Measurements from ENCODE around the gene PRKAG2.

The PRKAG2 gene

GRCh38 chr7:151630358-151630757, 246.6 kb downstream of the PRKAG2 start:
- DNase-seq: no peak

- DNase-seq: no peak
Measured at GRCh38 chr7:151629713-151630272, 247.1 kb downstream of the PRKAG2 start.

- no peak for DNase-seq
Measured at GRCh38 chr7:151628846-151629604, 247.9 kb downstream of the PRKAG2 start.

DNA sequence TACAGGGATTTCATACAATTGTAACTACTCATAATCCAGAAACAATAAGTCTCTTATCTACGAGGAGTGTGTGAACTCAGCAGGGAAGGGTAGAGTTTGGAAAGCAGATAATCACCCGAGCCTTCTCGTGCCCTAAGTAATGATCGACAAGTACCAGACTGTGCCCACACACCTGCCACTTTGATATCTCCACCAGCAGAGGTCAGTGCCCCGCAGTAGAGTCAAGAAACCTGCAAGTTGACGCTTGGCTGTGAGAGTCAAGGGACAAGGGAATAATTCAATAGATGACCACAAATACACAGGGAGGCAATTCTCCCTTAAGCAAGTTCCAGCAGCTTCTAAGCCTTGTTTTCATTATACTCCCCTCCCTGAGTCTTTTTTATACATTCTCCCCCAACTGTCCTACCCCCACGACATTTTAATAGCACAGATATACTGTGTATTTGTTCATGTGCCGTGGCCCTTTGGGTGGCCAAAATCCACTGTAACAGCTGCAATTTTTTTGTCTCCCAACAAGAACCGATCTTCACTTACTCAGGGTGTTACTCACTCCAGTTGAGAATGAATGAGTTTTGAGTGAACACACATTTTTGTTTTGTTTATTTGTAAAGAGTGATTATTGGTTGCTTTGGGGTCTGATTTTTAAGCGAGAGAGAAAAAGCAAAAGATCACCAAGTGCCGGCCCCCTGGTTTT, 250.3 kb downstream of the PRKAG2 start:
- DNase-seq: peak; percentile 63

DNA sequence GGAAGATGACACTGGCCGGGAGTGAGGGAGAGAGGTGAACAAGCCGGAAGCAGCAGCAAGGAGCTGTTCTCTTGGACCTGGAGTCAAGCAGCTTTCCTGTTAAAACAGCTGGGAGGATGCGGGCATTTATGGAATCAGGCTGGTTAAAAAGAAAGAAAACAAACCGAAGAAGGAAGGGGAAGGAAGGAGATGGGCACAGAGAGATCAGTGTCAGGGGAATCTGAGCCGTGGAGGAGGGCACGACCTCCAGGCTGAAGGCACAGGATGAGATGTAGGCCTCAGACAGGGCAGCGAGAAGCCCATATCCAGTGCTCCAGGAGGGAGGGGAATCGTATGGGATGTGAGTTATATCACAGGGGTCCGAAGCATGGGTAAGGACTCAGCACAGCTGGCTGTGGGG, 251.3 kb downstream of the PRKAG2 start:
- DNase-seq: no peak

GRCh38 chr7:151624246-151624928, 252.5 kb downstream of the PRKAG2 start:
- no peak for DNase-seq

DNA sequence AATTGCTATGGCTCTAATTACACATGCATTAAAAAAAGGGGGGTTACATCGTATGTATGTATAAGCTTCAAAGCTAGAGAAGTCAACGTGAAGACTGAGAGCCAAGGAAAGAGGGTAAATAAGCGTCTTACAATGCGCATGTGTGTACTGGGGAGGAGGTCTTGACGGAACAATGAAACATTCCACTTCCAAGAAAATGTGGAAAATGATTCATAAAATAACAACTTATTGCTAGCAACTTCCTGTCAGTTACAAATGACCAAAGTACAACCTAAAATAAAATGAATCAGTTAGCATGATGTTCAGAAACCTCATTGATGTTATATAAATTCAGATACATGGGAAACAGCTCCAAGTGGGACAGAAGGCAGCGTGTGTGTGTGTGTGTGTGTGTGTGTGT, 253.1 kb downstream of the PRKAG2 start:
- no peak for DNase-seq

DNA sequence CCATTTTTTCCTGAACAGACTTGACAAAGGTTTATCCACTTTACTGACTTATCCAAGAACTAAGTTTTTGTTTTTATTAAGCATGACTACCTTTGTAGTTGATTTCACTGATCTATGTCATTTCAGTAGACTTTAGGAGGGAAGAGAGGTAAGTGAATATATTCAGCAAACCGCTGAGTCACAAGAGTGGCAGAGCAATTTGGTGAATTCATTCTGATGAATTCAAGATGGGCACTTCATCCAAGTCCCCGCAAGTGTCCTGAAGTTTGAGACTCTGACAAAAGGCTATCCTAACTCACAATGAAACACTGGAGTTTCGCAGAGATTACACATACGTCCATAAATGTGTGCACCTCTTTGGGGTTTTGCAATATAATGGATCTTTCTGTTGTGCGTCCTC, 255.0 kb downstream of the PRKAG2 start:
- DNase-seq: no peak

DNA sequence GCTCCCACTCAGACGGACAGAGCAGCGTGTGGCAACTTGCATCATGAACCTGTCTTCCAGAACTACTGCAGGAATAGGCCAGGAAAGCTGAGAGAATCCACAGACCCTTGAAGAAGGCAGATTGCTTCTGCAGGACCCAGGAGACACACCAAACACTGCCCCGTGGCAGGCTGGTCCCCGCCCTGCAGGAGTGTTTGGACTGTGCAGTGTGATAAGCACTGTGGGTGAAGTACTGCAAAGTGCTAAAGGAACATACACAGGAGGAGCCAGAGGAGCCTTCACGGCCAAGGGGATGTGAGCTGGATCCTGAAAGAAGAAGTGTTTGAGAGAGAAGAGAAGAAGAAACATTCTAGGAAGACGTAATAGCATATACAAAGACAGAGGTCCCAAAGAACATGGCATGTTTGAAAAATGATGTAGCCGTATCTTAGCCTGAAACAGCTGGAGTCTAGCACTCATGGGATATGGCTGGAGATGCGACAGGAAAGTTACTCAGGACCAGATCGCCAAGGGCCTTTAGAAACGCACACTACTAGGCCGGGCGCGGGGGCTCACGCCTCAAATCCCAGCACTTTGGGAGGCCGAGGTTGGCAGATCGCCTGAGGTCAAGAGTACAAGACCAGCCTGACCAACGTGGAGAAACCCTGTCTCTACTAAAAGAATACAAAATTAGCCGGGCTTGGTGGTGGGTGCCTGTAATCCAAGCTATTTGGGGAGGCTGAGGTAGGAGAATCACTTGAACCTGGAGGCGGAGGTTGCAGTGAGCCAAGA, 260.3 kb downstream of the PRKAG2 start:
- no peak for DNase-seq

DNA sequence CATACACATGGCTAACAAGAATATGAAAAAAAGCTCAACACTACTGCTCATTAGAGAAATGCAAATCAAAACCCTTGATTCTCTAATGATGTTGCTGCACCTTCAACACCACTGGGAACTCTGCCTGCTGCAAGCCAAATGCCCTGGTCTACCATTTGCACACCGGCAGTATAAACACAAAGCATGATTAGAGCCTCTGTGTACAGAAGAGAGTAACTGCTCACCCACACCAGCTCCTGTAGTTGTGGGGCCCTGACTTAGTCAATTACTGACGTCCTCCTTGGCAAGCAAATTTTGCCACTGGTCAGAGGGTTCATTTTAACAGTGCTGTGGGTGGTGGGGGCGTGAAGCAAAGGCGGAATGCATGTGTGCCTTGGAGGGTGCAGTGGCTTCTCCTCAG, 261.1 kb downstream of the PRKAG2 start:
- no peak for DNase-seq

- DNase-seq: no peak
Measured at GRCh38 chr7:151615058-151615457, 261.9 kb downstream of the PRKAG2 start.

GRCh38 chr7:151614019-151614418, 262.9 kb downstream of the PRKAG2 start:
- DNase-seq: no peak

DNA sequence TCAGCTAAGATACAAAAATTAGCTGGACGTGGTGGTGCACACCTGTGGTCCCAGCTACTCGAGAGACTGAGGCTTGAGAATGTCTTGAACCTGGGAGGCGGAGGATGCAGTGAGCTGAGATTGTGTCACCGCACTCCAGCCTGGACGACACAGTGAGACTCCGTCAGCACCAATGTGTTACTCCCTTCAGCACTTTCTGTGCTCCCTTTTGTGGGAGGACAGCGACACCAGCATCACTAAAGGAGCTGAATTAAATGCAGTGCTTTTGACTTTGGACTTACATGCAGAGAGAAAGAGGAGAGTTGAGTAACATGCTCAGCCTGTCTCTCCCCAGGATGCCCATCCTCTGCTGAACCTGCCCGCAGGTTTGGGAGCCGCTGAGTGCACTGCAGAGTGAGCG, 265.0 kb downstream of the PRKAG2 start:
- no peak for DNase-seq

GRCh38 chr7:151611041-151611440, 265.9 kb downstream of the PRKAG2 start:
- no peak for DNase-seq

DNA sequence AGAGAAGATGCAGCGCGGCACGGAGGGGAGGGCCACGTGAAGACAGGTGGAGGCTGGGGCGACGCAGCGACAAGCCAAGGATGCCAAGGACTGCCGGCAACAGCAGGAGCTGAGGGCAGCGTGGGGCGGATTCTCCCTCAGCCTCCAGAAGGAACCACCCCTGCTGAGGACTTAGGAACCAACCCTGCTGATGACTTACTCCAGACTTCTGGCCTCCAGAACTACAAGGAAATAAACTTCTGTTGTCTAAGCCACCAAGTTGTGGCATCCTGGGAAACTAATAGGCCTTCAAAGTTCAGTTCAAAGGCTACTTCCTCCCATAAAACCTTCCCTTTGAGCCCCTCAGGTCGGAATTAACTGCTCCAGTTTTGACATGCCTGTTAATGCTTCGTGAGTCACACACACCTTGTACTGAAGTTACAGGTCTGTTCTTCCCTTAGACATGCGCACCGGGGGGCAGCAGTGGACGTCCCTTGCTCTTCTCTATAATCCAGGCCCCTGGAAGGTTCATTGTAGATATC, 268.8 kb downstream of the PRKAG2 start:
- DNase-seq: peak; percentile 14

DNA sequence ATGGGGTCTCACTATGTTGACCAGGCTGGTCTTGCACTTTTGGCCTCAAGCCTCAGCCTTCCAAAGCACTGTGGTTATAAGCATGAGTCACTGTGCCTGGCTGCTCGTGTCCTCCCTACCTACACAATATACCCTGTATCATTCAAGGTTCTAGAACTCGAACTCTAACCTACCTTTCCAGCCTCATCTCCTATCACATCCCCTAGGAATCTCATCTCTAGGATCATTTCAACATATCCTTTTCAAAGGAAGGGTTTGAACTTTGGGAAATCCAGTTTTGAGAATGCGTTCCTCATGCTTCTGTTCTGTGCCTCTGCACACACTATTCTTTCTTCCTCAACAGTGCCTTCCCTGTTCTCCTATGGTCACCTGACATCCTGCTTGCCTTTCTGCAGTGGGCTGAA, 269.4 kb downstream of the PRKAG2 start:
- DNase-seq: no peak

DNA sequence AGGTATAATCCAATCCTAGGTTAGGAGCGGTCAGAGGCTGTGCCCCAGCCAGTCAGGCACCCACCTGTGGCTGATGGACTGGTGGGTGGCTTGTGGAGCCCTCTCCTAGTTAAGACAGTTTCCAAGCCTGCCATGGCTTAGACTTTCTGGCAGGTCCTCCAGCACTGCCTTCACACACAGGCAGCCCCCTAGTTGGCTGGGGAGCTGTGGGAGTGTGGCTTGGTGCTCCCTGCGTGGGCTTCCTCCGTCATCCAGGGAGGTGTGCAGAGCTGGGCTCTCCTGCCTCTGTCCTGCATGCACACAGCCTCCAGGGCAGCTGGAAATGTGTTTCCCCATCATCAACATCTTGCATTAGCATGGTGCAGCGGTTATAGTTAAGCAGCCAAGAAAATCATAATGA, 273.0 kb downstream of the PRKAG2 start:
- no peak for DNase-seq

DNA sequence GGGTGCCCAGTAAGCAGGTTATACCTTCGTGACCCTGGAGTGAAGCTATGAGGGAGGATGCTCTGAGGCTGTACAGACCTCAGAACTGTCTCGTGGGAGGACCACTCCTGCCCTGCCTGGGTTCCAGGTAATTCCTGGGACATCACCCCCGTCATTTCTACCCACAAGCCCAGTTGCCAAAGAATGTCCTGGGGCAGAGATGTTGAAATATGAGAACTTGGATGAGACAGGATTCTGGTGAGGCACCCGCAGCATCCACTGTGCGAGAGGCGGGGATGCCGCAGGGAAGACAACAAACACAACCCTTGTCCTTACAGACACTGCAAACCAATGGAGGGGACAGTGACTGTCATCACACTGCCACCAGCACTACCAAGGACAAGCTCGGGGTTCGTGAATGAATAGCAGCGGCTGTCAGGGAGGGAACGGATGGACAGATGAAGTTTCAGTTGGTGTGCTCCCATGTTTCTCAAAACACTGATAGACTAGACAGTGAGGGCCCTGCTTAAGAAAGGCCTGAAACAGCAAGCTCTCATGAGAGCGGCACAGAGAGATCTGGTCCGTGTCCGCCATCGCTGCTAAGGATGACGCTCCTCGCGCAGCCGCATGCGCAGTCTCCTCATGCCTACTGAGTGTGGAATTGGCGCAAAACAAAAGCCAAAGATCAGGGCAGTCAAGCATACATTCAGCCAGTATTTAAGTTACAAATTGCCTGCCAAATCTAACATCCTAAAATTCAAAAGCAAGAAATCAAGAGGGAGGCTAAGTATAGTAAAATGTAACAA, 275.2 kb downstream of the PRKAG2 start:
- DNase-seq: no peak

DNA sequence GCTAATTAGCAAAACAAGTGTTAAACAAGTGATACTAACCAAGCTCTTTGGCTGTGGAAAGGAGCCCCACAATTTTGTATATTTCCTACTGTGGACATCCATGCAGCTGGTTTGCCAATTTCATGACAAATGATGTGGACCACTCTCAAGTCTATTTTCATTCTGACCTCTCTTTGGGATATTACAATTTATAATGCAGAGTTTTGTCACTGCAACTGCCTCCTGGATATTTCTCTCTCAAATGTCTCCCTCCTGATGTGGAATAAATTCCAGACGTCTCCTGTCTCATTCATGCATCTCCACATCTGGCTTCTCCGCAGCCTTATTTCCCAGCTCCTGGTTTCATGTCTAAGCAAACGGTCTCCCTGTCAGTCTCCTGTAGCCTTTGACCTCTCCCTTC, 276.6 kb downstream of the PRKAG2 start:
- DNase-seq: no peak

- no peak for DNase-seq
Measured at GRCh38 chr7:151599401-151600227, 277.3 kb downstream of the PRKAG2 start.
